ENCODE data around the gene GDPD2. TPM values are rescaled to one million over a fixed set of nuclear protein-coding genes. Genes with fewer than 3 reads are reported as not detected.

GDPD2 gene
- 0.34 TPM in 1 of 2 replicates, not detected in the other for total RNA-seq

GRCh38 chrX:70422851-70423341 is at the start of gene GDPD2:
GDPD2 (plus strand) TSS chrX:70423314; CDS start chrX:70424985, 1,671 bp downstream.

GRCh38 chrX:70444326-70444945 is 21.3 kb downstream of the GDPD2 start, which contains the start of gene DLG3:
DLG3 (plus strand) TSS chrX:70444835; CDS start chrX:70445202, 367 bp downstream.

Other genes with a start within 250 kb of the GDPD2 start
- not detected in 2 replicates for gene DGAT2L6, start 245.8 kb upstream of the GDPD2 start, total RNA-seq
- not detected in 2 replicates for gene AWAT1, start 188.7 kb upstream of the GDPD2 start, total RNA-seq
- not detected in 2 replicates for gene P2RY4, start 163.1 kb upstream of the GDPD2 start, total RNA-seq
- not detected in 2 replicates for gene ARR3, start 155.0 kb upstream of the GDPD2 start, total RNA-seq
- not detected in 2 replicates for gene RAB41, start 141.1 kb upstream of the GDPD2 start, total RNA-seq
- 59.8 and 76.5 TPM in 2 replicates for gene PDZD11, start 133.4 kb upstream of the GDPD2 start, total RNA-seq
- gene KIF4A, start 133.2 kb upstream of the GDPD2 start, total RNA-seq: 5.2 and 12.3 TPM in 2 replicates
- 8.6 and 9.4 TPM in 2 replicates for gene DLG3, start 21.5 kb downstream of the GDPD2 start, total RNA-seq

Data from hair follicular keratinocyte (primary cell).